ENCODE measurements around the gene CD38.
"Not testable (repeated sequence)": the region's sequence is repeated elsewhere in the genome, so short reads cannot be mapped to it uniquely, and the experiment has no call there.

CD38 gene

DNA sequence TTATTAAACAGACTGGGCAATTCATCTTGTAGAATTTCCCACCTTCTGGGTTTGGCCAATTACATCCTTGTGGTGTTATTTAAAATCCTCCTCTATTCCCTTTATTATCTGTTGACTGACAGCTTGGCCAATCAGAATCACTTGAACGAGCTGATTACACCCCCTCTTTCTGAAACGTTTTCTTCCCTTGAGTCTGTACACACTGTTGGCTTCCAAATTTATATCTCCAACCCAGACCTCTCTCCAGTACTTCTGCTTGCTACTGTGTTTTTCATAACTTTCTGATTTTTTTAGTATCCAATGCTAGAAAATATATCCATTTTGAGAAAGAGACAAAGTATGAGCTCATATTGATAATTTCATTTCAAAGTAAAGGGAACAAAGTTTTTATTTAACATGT is 14.8 kb downstream of the CD38 start:
- Histone ChIP-seq H3K4me1 (ENCODE audit: control insufficient read depth, insufficient read depth, low read length) (no peaks in the 10 kb centered on the region), H3K36me3 (ENCODE audit: control insufficient read depth, insufficient read depth, low read length) (no peaks in the 10 kb centered on the region), H3K27ac (ENCODE audit: low read depth, low read length) (no peak overlapping the region), H3K27me3 (ENCODE audit: control insufficient read depth, insufficient read depth, low read length) (no peaks in the 10 kb centered on the region), H3K4me3 (ENCODE audit: low read length) (no peak overlapping the region), H3K9ac (ENCODE audit: low read length) (no peak overlapping the region)

DNA sequence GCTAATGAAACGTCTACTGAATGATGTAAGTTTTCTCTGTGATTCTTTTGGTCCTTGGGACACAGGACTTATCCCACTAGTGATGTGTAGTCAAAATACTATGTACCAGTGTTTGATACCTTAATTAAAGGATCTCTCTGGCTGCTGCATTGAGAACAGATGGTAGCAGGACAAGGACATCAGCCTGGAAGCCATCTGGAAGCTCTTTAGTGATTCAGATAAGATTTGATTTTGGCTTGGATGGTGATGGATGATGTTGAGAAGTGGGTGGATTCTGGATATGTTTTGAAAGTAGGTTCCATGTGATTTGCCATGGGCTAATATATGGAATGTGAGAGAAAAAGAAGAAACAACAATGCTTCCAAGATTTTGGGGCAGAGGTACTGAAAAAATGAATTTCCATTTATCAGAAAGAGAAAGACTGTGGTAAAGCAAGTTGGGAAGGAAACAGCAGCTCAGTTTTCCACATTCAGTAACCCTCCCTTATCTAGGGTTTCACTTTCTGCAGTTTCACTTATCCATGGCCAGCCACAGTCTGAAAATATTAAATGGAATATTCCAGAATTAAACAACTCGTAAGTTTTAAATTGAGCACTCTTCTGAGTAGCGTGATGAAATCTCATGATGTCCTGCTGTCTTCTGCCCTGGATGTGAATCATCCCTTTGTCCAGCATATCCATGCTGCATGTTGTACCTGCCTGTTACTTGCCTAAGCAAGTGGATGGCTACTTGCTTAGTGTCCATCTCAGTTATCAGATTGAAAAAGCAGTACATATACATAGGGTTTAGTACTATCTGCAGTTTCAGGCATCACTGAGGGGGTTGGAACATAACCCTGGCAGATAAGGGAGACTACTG is 15.6 kb downstream of the CD38 start:
- Histone ChIP-seq H3K4me1 (ENCODE audit: control insufficient read depth, insufficient read depth, low read length) (no peaks in the 10 kb centered on the region), H3K9ac (ENCODE audit: low read length) (no peak overlapping the region), H3K27me3 (ENCODE audit: control insufficient read depth, insufficient read depth, low read length) (no peaks in the 10 kb centered on the region), H3K36me3 (ENCODE audit: control insufficient read depth, insufficient read depth, low read length) (no peaks in the 10 kb centered on the region), H3K27ac (ENCODE audit: low read depth, low read length) (no peak overlapping the region), H3K4me3 (ENCODE audit: low read length) (no peak overlapping the region)

DNA sequence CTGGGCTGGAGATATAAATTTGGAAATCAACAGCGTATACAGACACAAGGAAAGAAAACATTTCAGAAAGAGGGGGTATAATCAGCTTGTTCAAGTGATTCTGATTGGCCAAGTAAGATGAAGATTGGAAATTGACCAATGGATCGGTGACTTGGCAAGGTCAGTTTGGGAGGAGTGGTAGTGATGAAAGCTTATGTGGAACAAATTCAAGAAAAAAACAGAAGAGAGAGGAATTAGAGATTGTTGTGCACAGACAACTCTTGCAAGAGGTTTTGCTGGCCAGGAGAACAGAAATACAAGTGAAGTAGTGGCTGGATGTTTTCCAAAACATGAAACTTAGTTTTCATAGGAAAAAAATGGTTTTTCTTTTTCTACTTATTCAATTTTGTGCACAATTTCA is 16.3 kb downstream of the CD38 start:
- no peaks in the 10 kb centered on the region for H3K36me3 ChIP-seq (ENCODE audit: control insufficient read depth, insufficient read depth, low read length)
- no peak overlapping the region for H3K27ac ChIP-seq (ENCODE audit: low read depth, low read length)
- no peak overlapping the region for H3K4me3 ChIP-seq (ENCODE audit: low read length)
- no peak overlapping the region for H3K9ac ChIP-seq (ENCODE audit: low read length)
- no peaks in the 10 kb centered on the region for H3K27me3 ChIP-seq (ENCODE audit: control insufficient read depth, insufficient read depth, low read length)
- H3K4me1 ChIP-seq (ENCODE audit: control insufficient read depth, insufficient read depth, low read length) = no peaks in the 10 kb centered on the region

GRCh38 chr4:15794905-15795304 is 16.8 kb downstream of the CD38 start:
- Histone ChIP-seq H3K36me3 (ENCODE audit: control insufficient read depth, insufficient read depth, low read length) (no peaks in the 10 kb centered on the region), H3K4me1 (ENCODE audit: control insufficient read depth, insufficient read depth, low read length) (no peaks in the 10 kb centered on the region), H3K9ac (ENCODE audit: low read length) (no peak overlapping the region), H3K27me3 (ENCODE audit: control insufficient read depth, insufficient read depth, low read length) (no peaks in the 10 kb centered on the region), H3K27ac (ENCODE audit: low read depth, low read length) (no peak overlapping the region), H3K4me3 (ENCODE audit: low read length) (no peak overlapping the region)

- no peaks in the 10 kb centered on the region for H3K4me1 ChIP-seq (ENCODE audit: control insufficient read depth, insufficient read depth, low read length)
- no peak overlapping the region for H3K9ac ChIP-seq (ENCODE audit: low read length)
- no peaks in the 10 kb centered on the region for H3K27me3 ChIP-seq (ENCODE audit: control insufficient read depth, insufficient read depth, low read length)
- H3K27ac ChIP-seq (ENCODE audit: low read depth, low read length) = no peak overlapping the region
- no peak overlapping the region for H3K4me3 ChIP-seq (ENCODE audit: low read length)
- H3K36me3 ChIP-seq (ENCODE audit: control insufficient read depth, insufficient read depth, low read length) = no peaks in the 10 kb centered on the region
Measured at GRCh38 chr4:15797320-15797719, 19.2 kb downstream of the CD38 start.

DNA sequence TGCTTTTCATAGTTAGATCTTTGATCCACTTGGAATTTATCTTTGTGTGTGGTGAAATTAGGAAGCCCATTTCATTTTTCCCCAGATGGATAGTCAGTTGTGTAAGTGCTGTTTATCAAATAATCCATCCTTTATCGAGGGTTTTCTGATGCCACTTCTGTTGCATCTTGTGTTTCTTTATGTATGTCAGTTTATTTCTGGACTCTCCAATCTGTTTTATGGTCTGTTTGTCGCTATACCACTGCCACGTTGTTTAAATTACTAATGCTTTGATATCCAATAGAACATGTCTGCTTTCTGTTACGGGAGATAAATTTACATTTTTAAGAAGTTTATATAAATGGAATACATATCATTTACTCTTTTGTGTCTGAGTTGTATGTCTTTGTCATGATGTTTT is 21.0 kb downstream of the CD38 start:
- H3K27me3 ChIP-seq (ENCODE audit: control insufficient read depth, insufficient read depth, low read length) = no peaks in the 10 kb centered on the region
- no peaks in the 10 kb centered on the region for H3K36me3 ChIP-seq (ENCODE audit: control insufficient read depth, insufficient read depth, low read length)
- no peak overlapping the region for H3K4me3 ChIP-seq (ENCODE audit: low read length)
- H3K4me1 ChIP-seq (ENCODE audit: control insufficient read depth, insufficient read depth, low read length) = no peaks in the 10 kb centered on the region
- no peak overlapping the region for H3K27ac ChIP-seq (ENCODE audit: low read depth, low read length)
- H3K9ac ChIP-seq (ENCODE audit: low read length) = no peak overlapping the region

DNA sequence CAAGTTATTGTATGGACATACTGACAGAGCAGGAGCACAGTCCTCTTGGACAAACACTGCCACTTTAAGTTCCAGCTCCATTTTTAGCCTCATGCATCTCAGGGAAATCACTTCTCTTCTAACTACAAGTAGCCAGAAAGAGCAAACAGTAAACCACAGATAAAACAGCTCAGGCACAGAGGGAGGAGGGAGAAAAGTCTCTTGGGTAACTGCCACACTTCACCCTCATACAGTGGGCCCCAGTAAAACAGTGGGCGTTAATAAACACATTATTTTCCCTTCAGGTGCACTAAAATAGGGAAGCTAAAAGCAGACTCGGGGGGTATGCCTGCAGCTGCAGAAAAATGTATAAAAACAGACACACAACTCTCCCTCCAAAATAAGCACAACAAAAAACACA is 21.6 kb downstream of the CD38 start:
- Histone ChIP-seq H3K9ac (ENCODE audit: low read length) (no peak overlapping the region), H3K27ac (ENCODE audit: low read depth, low read length) (no peak overlapping the region), H3K4me1 (ENCODE audit: control insufficient read depth, insufficient read depth, low read length) (no peaks in the 10 kb centered on the region)

GRCh38 chr4:15802497-15802896 is 24.4 kb downstream of the CD38 start:
- H3K27me3 ChIP-seq (ENCODE audit: control insufficient read depth, insufficient read depth, low read length); H3K4me3 ChIP-seq (ENCODE audit: low read length); H3K36me3 ChIP-seq (ENCODE audit: control insufficient read depth, insufficient read depth, low read length); H3K27ac ChIP-seq (ENCODE audit: low read depth, low read length); H3K9ac ChIP-seq (ENCODE audit: low read length); H3K4me1 ChIP-seq (ENCODE audit: control insufficient read depth, insufficient read depth, low read length): not testable (repeated sequence)

More for the DNA sequence above, 21.6 kb downstream of the CD38 start:
- H3K4me3 ChIP-seq (ENCODE audit: low read length) = no peak overlapping the region
- H3K27me3 ChIP-seq (ENCODE audit: control insufficient read depth, insufficient read depth, low read length) = no peaks in the 10 kb centered on the region
- no peaks in the 10 kb centered on the region for H3K36me3 ChIP-seq (ENCODE audit: control insufficient read depth, insufficient read depth, low read length)

DNA sequence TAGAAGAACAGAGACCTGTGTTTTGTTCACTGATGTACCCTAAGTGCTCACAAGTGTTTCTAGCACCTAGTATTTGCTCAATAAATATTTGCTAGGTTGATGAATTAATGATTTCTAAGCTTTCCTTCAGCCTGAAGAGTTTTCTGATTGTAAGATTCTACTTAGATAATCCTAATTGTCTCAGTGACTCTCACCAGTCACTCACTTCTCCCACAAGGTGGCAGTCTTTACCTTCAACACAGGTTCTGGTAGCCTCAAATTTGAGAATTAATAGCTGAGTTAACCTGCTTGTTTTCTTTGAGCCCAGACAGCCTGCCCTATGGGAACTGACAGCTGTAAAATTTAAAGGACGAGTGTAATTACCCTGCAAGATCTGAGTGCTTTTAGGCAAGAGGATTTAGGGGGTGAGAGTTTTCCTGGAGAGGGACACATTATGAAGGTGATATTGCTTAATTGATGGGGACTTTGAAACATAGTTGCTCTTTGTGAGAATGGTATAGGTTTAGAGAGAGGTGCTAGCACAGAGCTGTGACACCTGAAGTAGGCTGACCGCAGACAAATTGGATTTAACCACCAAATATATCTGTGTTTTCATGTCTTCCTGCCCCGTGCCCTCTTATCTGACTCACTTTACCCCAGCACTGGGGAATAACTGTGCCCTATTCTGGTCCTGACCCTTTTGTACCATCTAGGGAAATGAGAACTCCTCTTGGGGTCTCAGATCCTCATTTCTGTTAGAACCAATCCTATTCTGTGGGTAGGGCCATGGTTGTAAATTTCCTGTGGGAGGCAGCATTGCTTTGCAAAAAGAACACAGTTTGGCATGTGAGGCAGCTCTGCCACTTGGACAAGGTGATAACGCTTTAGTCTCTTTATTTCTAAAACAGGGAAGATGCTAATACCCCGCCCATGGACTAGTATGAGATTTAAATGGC is 27.7 kb downstream of the CD38 start:
- no peak overlapping the region for H3K4me3 ChIP-seq (ENCODE audit: low read length)
- H3K9ac ChIP-seq (ENCODE audit: low read length) = no peak overlapping the region
- no peak overlapping the region for H3K27ac ChIP-seq (ENCODE audit: low read depth, low read length)
- no peaks in the 10 kb centered on the region for H3K27me3 ChIP-seq (ENCODE audit: control insufficient read depth, insufficient read depth, low read length)
- no peaks in the 10 kb centered on the region for H3K36me3 ChIP-seq (ENCODE audit: control insufficient read depth, insufficient read depth, low read length)
- H3K4me1 ChIP-seq (ENCODE audit: control insufficient read depth, insufficient read depth, low read length) = no peaks in the 10 kb centered on the region

- Histone ChIP-seq H3K9ac (ENCODE audit: low read length) (no peak overlapping the region), H3K36me3 (ENCODE audit: control insufficient read depth, insufficient read depth, low read length) (no peaks in the 10 kb centered on the region), H3K27ac (ENCODE audit: low read depth, low read length) (no peak overlapping the region), H3K4me1 (ENCODE audit: control insufficient read depth, insufficient read depth, low read length) (no peaks in the 10 kb centered on the region), H3K27me3 (ENCODE audit: control insufficient read depth, insufficient read depth, low read length) (no peaks in the 10 kb centered on the region), H3K4me3 (ENCODE audit: low read length) (no peak overlapping the region)
Measured at GRCh38 chr4:15809058-15809457, 30.9 kb downstream of the CD38 start.

DNA sequence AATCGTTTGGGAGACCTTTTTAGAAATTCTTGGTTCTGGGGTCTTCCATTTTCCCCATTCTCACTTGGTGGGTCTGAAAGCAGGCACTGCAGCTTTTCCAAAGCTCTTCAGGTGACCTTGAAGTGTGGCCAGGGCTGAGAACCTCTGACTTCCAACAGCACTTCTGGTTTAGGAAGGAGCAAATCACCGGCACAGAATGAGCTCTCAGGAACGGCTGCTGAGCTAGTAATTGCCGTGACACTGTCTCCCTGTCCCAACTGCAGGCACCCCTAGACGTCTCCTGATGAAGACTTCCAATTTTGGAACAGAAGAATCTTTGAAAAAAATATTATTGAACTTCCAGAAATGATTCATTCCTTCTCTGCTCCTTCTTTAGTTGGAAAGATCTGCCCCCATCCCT is 31.3 kb downstream of the CD38 start:
- Histone ChIP-seq H3K27me3 (ENCODE audit: control insufficient read depth, insufficient read depth, low read length) (no peaks in the 10 kb centered on the region), H3K9ac (ENCODE audit: low read length) (no peak overlapping the region), H3K27ac (ENCODE audit: low read depth, low read length) (no peak overlapping the region), H3K4me3 (ENCODE audit: low read length) (no peak overlapping the region), H3K36me3 (ENCODE audit: control insufficient read depth, insufficient read depth, low read length) (no peaks in the 10 kb centered on the region), H3K4me1 (ENCODE audit: control insufficient read depth, insufficient read depth, low read length) (no peaks in the 10 kb centered on the region)

DNA sequence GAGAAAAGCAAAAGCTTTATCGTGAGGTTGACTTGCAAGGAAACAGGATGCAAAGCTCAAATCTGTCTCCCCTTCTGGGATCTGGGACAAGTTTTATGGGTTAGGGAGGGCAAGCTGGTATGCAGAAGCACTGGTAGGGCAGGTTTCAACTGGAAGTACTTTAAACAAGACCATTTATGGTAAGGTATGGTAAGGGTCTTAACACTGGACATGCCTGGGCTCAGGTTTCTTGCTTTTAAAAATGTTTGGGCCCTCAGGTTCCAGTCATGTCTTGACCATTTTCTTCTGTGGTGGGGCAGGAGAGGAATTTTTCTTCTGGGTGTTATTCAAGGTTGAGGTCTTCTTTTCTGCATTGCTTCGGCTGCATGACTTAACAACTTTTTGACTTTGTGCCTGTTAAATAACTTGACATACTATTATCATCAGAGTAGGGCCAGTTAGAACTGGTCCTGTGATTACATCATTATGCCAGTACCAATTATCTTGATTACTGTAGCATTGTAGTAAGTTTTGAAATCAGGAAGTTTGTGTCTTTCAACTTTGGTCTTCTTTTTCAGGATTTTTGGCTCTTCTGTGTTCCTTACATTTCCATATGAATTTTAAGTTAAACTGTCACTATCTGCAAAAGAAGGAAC is 33.7 kb downstream of the CD38 start:
- Histone ChIP-seq H3K9ac (ENCODE audit: low read length) (no peak overlapping the region), H3K27me3 (ENCODE audit: control insufficient read depth, insufficient read depth, low read length) (no peaks in the 10 kb centered on the region), H3K36me3 (ENCODE audit: control insufficient read depth, insufficient read depth, low read length) (no peaks in the 10 kb centered on the region), H3K4me1 (ENCODE audit: control insufficient read depth, insufficient read depth, low read length) (no peaks in the 10 kb centered on the region), H3K4me3 (ENCODE audit: low read length) (no peak overlapping the region), H3K27ac (ENCODE audit: low read depth, low read length) (no peak overlapping the region)
